Stomach (tissue), 4 donors: ENCODE measurements around the gene IL4R.

Experiments used
- POLR2A ChIP-seq, 4 donors: fragments of 450-650 bp; IDR thresholded peaks; one replicate each; pipeline ENCODE4 v1.6.1; 2016; ENCODE audit warnings: antibody characterized with exemption in 4 of 4, control low read depth in 2 of 4, mild to moderate bottlenecking in 1 of 4, moderate library complexity in 1 of 4
- TF ChIP-seq, protein P1 (sequence below), 7 experiments: fragments of 450-650 bp in 4 of 7; fragments of 200-600 bp in 3 of 7; sonication (generic) in 3 of 7; IDR thresholded peaks; one replicate each; pipeline ENCODE4 v1.5.1; 2016 to 2019; ENCODE audit warnings: antibody characterized with exemption in 7 of 7, control low read depth in 2 of 7, mild to moderate bottlenecking in 1 of 7

DNA sequence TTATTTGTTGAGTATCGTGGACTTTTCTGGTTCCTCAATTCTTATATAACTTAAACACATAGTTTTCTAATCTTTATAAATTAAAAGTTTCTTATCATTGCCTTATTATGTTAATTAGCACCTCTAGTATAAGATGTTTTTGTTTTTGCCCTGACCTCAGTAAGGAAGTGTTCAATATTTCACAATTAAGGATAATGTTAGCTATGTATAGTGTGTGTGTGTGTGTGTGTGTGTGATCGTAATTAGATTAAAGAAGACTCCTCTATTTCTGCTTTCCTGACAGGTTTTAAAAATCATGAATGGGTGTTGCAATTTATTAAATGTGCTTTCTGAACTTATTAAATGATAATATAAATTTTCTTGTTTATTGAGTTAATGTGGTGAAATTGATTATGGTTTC is 100.2 kb downstream of the IL4R start:
- TF ChIP-seq POLR2A (IDR thresholded peaks at IDR 0.05): no peak
- TF ChIP-seq, protein P1, sequence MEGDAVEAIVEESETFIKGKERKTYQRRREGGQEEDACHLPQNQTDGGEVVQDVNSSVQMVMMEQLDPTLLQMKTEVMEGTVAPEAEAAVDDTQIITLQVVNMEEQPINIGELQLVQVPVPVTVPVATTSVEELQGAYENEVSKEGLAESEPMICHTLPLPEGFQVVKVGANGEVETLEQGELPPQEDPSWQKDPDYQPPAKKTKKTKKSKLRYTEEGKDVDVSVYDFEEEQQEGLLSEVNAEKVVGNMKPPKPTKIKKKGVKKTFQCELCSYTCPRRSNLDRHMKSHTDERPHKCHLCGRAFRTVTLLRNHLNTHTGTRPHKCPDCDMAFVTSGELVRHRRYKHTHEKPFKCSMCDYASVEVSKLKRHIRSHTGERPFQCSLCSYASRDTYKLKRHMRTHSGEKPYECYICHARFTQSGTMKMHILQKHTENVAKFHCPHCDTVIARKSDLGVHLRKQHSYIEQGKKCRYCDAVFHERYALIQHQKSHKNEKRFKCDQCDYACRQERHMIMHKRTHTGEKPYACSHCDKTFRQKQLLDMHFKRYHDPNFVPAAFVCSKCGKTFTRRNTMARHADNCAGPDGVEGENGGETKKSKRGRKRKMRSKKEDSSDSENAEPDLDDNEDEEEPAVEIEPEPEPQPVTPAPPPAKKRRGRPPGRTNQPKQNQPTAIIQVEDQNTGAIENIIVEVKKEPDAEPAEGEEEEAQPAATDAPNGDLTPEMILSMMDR (IDR thresholded peaks at IDR 0.05): no peak
